Measurements from ENCODE around the gene POU2F3.

- no peak for TF ChIP-seq CTCF (conservative IDR thresholded peaks at IDR 0.05)
- TF ChIP-seq ZFX (IDR thresholded peaks at IDR 0.05) = no peak
Measured at GRCh38 chr11:120270386-120270785, 30.4 kb downstream of the POU2F3 start.

Measured in C4-2B (cell line).